Neural cell (in vitro differentiated cells): ENCODE results near the gene KCNE3.

Experiments
- EZH2 ChIP-seq: fragments of 200-600, 300-800 bp; shearing (Covaris generic), sonication (generic); IDR thresholded peaks from 2 replicates; pipeline ENCODE4 v1.6.1; 2014; ENCODE audit warnings: antibody characterized with exemption, low read length, borderline replicate concordance, mild to moderate bottlenecking; ENCODE audit not compliant: insufficient read depth, poor library complexity, severe bottlenecking
- POLR2AphosphoS5 ChIP-seq: IDR thresholded peaks from 2 replicates; pipeline ENCODE4 v1.6.1; 2012
- RAD21 ChIP-seq: fragments of 450-650 bp; conservative IDR thresholded peaks from 2 replicates; pipeline ENCODE4 v1.6.1; 2014; ENCODE audit warnings: antibody characterized with exemption, mild to moderate bottlenecking, moderate library complexity
- TAF1 ChIP-seq: IDR thresholded peaks from 2 replicates; pipeline ENCODE4 v1.6.1; 2012; ENCODE audit warnings: low read depth
- TF ChIP-seq, protein P1 (sequence below): fragments of 450-650 bp; IDR thresholded peaks from 2 replicates; pipeline ENCODE4 v1.5.1; 2014; ENCODE audit warnings: antibody characterized with exemption, mild to moderate bottlenecking, moderate library complexity; ENCODE audit not compliant: poor library complexity, severe bottlenecking
- TF ChIP-seq, protein P2 (sequence below): IDR thresholded peaks from 2 replicates; pipeline ENCODE4 v1.6.1; 2012; ENCODE audit warnings: borderline replicate concordance

DNA sequence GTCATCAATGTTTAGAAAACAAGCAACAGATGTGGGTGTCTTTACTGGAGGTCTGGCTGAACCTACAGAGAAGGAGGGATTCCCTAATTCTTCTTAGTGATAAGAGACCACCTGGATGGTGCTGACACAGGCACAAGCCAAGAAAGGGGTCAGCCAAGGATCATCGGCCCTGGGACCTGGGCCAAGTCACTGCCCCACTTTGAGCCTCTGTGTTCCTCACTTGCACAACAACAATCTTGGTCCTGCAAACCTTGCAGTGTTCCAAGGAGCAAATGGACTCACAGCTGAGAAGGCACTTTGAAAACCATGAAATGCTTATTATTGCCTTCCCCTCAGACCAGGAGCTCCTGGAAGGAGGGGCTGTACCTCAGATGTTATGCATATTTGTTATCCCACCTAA is 7.0 kb upstream of the KCNE3 start:
- no peak for TF ChIP-seq POLR2AphosphoS5
- TF ChIP-seq, protein P1, sequence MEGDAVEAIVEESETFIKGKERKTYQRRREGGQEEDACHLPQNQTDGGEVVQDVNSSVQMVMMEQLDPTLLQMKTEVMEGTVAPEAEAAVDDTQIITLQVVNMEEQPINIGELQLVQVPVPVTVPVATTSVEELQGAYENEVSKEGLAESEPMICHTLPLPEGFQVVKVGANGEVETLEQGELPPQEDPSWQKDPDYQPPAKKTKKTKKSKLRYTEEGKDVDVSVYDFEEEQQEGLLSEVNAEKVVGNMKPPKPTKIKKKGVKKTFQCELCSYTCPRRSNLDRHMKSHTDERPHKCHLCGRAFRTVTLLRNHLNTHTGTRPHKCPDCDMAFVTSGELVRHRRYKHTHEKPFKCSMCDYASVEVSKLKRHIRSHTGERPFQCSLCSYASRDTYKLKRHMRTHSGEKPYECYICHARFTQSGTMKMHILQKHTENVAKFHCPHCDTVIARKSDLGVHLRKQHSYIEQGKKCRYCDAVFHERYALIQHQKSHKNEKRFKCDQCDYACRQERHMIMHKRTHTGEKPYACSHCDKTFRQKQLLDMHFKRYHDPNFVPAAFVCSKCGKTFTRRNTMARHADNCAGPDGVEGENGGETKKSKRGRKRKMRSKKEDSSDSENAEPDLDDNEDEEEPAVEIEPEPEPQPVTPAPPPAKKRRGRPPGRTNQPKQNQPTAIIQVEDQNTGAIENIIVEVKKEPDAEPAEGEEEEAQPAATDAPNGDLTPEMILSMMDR: no peak
- TF ChIP-seq, protein P2, sequence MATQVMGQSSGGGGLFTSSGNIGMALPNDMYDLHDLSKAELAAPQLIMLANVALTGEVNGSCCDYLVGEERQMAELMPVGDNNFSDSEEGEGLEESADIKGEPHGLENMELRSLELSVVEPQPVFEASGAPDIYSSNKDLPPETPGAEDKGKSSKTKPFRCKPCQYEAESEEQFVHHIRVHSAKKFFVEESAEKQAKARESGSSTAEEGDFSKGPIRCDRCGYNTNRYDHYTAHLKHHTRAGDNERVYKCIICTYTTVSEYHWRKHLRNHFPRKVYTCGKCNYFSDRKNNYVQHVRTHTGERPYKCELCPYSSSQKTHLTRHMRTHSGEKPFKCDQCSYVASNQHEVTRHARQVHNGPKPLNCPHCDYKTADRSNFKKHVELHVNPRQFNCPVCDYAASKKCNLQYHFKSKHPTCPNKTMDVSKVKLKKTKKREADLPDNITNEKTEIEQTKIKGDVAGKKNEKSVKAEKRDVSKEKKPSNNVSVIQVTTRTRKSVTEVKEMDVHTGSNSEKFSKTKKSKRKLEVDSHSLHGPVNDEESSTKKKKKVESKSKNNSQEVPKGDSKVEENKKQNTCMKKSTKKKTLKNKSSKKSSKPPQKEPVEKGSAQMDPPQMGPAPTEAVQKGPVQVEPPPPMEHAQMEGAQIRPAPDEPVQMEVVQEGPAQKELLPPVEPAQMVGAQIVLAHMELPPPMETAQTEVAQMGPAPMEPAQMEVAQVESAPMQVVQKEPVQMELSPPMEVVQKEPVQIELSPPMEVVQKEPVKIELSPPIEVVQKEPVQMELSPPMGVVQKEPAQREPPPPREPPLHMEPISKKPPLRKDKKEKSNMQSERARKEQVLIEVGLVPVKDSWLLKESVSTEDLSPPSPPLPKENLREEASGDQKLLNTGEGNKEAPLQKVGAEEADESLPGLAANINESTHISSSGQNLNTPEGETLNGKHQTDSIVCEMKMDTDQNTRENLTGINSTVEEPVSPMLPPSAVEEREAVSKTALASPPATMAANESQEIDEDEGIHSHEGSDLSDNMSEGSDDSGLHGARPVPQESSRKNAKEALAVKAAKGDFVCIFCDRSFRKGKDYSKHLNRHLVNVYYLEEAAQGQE: no peak
- no peak for TF ChIP-seq TAF1
- TF ChIP-seq RAD21: no peak
- TF ChIP-seq EZH2: no peak
